ENCODE results near the gene NAV2. TPM values are rescaled to one million over a fixed set of nuclear protein-coding genes. Genes with fewer than 3 reads are reported as not detected.

NAV2 gene
- total and polyA plus RNA-seq, 2 donors (not counting 1 experiment from before 2014, with no cell fraction given) = 8.1 to 14.0 TPM

DNA sequence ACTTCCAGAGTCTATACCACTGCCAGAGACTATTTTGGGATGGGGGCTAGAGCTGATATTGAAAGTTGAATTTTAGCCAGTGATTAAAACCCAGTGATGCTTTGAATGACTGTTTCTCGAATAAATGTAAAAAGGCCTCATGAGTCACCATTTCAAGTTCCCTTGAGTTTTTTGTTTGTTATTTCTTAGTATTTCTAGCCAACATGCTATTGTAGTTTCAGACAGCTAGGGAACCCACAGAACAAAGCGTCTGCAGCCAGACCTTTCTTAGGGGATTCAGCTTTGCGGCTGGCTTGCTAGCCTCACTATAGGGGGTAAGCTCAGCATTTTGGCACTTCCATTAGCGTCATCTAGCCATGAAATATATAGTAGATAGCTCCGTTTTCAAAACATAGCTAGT lies 381.1 kb downstream of the NAV2 start:
- TF ChIP-seq, protein P1, sequence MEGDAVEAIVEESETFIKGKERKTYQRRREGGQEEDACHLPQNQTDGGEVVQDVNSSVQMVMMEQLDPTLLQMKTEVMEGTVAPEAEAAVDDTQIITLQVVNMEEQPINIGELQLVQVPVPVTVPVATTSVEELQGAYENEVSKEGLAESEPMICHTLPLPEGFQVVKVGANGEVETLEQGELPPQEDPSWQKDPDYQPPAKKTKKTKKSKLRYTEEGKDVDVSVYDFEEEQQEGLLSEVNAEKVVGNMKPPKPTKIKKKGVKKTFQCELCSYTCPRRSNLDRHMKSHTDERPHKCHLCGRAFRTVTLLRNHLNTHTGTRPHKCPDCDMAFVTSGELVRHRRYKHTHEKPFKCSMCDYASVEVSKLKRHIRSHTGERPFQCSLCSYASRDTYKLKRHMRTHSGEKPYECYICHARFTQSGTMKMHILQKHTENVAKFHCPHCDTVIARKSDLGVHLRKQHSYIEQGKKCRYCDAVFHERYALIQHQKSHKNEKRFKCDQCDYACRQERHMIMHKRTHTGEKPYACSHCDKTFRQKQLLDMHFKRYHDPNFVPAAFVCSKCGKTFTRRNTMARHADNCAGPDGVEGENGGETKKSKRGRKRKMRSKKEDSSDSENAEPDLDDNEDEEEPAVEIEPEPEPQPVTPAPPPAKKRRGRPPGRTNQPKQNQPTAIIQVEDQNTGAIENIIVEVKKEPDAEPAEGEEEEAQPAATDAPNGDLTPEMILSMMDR (conservative IDR thresholded peaks at IDR 0.05 in 1 of 2, IDR thresholded peaks at IDR 0.05 in 1 of 2; ENCODE audit: low read depth in 1 of 2, low read length in 2 of 2) = no peak
- TF ChIP-seq EZH2 (IDR thresholded peaks at IDR 0.05; ENCODE audit: low read length, missing control alignments) = no peak
- Histone ChIP-seq H4K20me1 (ENCODE audit: control insufficient read depth, extremely low read depth, insufficient read depth, low read length) (no peaks in the 10 kb centered on the region), H3K9ac (ENCODE audit: insufficient read depth, low read length) (no peak overlapping the region), H3K4me1 (ENCODE audit: control insufficient read depth, extremely low read depth, insufficient read depth, low read length) (peaks cover 19% of the 10 kb centered on the region), H3K9me3 (ENCODE audit: control insufficient read depth, insufficient read depth, low read depth, low read length) (no peaks in the 10 kb centered on the region), H3K27me3 (ENCODE audit: control insufficient read depth, insufficient read depth, low read length) (no peaks in the 10 kb centered on the region), H3K4me3 (replicated peaks in 1 of 4; ENCODE audit: control extremely low read depth in 1 of 4, insufficient read depth in 1 of 4, low read depth in 3 of 4, low read length in 4 of 4) (no peak overlapping the region), H3K4me2 (ENCODE audit: extremely low read depth, insufficient read depth, low read length) (no peak overlapping the region), H2AFZ (ENCODE audit: low read length) (no peak overlapping the region), H3K27ac (ENCODE audit: insufficient read depth, low read length) (no peak overlapping the region), H3K36me3 (ENCODE audit: control insufficient read depth, insufficient read depth, low read length) (peaks cover 25% of the 10 kb centered on the region), H3K79me2 (ENCODE audit: control insufficient read depth, insufficient read depth, low read length) (no peaks in the 10 kb centered on the region)
- DNase-seq (ENCODE audit: low read depth in 2 of 2) = peak; percentile 70 to 97

DNA sequence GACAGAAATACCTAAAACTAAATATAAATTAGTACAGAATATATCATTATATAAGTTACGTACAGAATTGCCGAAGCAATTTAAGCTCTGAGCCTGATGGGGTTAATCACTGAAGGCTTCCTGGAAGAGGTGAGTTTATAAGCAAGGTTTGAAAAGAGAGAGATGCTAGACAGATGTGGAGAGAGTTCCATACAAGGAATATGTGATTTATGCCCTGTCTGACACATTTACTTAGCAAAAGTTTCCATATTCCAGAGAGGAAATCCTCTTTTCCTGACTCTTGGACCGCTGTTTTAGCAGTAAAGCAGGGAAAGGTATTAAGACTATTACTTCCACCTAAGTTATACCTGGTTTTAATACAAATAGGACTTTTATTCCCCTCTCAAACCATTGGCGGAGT lies 382.6 kb downstream of the NAV2 start:
- Histone ChIP-seq H3K36me3 (ENCODE audit: control insufficient read depth, insufficient read depth, low read length) (peaks cover 33% of the 10 kb centered on the region), H2AFZ (ENCODE audit: low read length) (no peak overlapping the region), H3K9ac (ENCODE audit: insufficient read depth, low read length) (no peak overlapping the region), H4K20me1 (ENCODE audit: control insufficient read depth, extremely low read depth, insufficient read depth, low read length) (no peaks in the 10 kb centered on the region), H3K4me3 (replicated peaks in 1 of 4; ENCODE audit: control extremely low read depth in 1 of 4, insufficient read depth in 1 of 4, low read depth in 3 of 4, low read length in 4 of 4) (no peak overlapping the region), H3K4me1 (ENCODE audit: control insufficient read depth, extremely low read depth, insufficient read depth, low read length) (peaks cover 16% of the 10 kb centered on the region), H3K27me3 (ENCODE audit: control insufficient read depth, insufficient read depth, low read length) (no peaks in the 10 kb centered on the region), H3K9me3 (ENCODE audit: control insufficient read depth, insufficient read depth, low read depth, low read length) (no peaks in the 10 kb centered on the region), H3K27ac (ENCODE audit: insufficient read depth, low read length) (no peak overlapping the region), H3K79me2 (ENCODE audit: control insufficient read depth, insufficient read depth, low read length) (no peaks in the 10 kb centered on the region), H3K4me2 (ENCODE audit: extremely low read depth, insufficient read depth, low read length) (no peak overlapping the region)
- TF ChIP-seq EZH2 (IDR thresholded peaks at IDR 0.05; ENCODE audit: low read length, missing control alignments) = no peak
- TF ChIP-seq, protein P1 (conservative IDR thresholded peaks at IDR 0.05 in 1 of 2, IDR thresholded peaks at IDR 0.05 in 1 of 2; ENCODE audit: low read depth in 1 of 2, low read length in 2 of 2) = no peak
- no peak for DNase-seq (ENCODE audit: low read depth in 2 of 2)

DNA sequence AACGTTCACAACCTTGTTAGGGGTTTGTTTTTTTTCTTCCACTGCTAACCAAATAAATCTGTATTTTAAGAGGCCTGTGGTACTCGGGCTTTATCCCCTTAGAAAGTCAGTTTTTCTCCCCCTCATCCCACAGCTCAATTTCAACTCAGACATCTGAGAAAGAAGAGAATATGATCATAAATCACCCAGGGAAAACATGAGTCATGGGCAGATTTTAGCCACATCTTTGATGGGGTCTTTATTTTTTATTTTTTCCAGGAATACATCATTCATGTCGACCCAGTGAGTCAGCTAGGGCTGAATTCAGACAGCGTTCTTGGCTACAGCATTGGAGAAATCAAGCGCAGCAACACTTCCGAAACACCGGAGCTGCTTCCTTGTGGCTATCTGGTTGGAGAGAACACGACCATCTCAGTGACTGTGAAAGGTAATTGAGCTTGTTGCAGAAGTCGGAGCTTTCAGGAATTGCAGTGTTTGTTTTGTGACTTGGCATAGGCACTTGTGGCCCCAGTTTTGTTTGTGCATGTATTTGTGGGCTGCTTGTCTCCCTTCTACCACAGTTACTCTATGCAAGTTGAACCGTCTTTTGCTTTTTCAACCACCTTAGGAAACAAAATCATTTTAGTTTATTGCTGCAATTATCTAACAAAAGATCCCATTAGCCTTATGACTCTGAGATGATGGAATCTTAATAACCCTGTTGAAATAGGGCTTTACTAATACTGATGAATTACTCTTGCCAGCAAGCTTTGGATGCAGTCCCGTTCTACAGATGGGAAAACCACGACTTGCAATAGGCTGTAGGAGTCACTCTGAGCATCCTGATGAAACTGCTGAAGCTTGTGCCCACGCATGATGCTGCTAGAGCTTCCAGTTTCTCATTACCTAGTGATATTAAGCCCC lies 384.9 kb downstream of the NAV2 start:
- no peak for TF ChIP-seq EZH2 (IDR thresholded peaks at IDR 0.05; ENCODE audit: low read length, missing control alignments)
- TF ChIP-seq, protein P1 (conservative IDR thresholded peaks at IDR 0.05 in 1 of 2, IDR thresholded peaks at IDR 0.05 in 1 of 2; ENCODE audit: low read depth in 1 of 2, low read length in 2 of 2) = no peak
- Histone ChIP-seq H3K27ac (ENCODE audit: insufficient read depth, low read length) (peak overlapping the region; percentile 64), H3K79me2 (ENCODE audit: control insufficient read depth, insufficient read depth, low read length) (no peaks in the 10 kb centered on the region), H3K4me1 (ENCODE audit: control insufficient read depth, extremely low read depth, insufficient read depth, low read length) (peaks cover 16% of the 10 kb centered on the region), H2AFZ (ENCODE audit: low read length) (no peak overlapping the region), H3K9me3 (ENCODE audit: control insufficient read depth, insufficient read depth, low read depth, low read length) (no peaks in the 10 kb centered on the region), H3K9ac (ENCODE audit: insufficient read depth, low read length) (no peak overlapping the region), H4K20me1 (ENCODE audit: control insufficient read depth, extremely low read depth, insufficient read depth, low read length) (no peaks in the 10 kb centered on the region), H3K27me3 (ENCODE audit: control insufficient read depth, insufficient read depth, low read length) (no peaks in the 10 kb centered on the region), H3K4me3 (replicated peaks in 1 of 4; ENCODE audit: control extremely low read depth in 1 of 4, insufficient read depth in 1 of 4, low read depth in 3 of 4, low read length in 4 of 4) (peak overlapping the region in 1 of 4 experiments; percentile 10), H3K4me2 (ENCODE audit: extremely low read depth, insufficient read depth, low read length) (peak overlapping the region; percentile 54), H3K36me3 (ENCODE audit: control insufficient read depth, insufficient read depth, low read length) (peaks cover 42% of the 10 kb centered on the region)
- peak; percentile 94 to 99 for DNase-seq (ENCODE audit: low read depth in 2 of 2)
